GM18526 (cell line): Measurements from ENCODE around the gene PANX1.

Source experiments
- POLR2A ChIP-seq: IDR thresholded peaks from 3 replicates; pipeline ENCODE4 v1.6.1; 2011; ENCODE audit not compliant: insufficient read length; ENCODE audit errors: extremely low read depth

The PANX1 gene

GRCh38 chr11:94169930-94170545 lies 41.4 kb downstream of the PANX1 start:
- no peak for TF ChIP-seq POLR2A

- TF ChIP-seq POLR2A: no peak
Measured at GRCh38 chr11:94170953-94171352, 42.3 kb downstream of the PANX1 start.

GRCh38 chr11:94171693-94172440 lies 43.2 kb downstream of the PANX1 start:
- no peak for TF ChIP-seq POLR2A

- no peak for TF ChIP-seq POLR2A
Measured at GRCh38 chr11:94175535-94175934, 46.9 kb downstream of the PANX1 start.

GRCh38 chr11:94178331-94178730 lies 49.7 kb downstream of the PANX1 start:
- TF ChIP-seq POLR2A: no peak

GRCh38 chr11:94179696-94180095 lies 51.1 kb downstream of the PANX1 start:
- no peak for TF ChIP-seq POLR2A

- TF ChIP-seq POLR2A: no peak
Measured at GRCh38 chr11:94181526-94181925, 52.9 kb downstream of the PANX1 start.

- TF ChIP-seq POLR2A: no peak
Measured at GRCh38 chr11:94181943-94182342, 53.3 kb downstream of the PANX1 start.

GRCh38 chr11:94183251-94183885 lies 54.7 kb downstream of the PANX1 start:
- no peak for TF ChIP-seq POLR2A

- TF ChIP-seq POLR2A: no peak
Measured at GRCh38 chr11:94183886-94184264, 55.2 kb downstream of the PANX1 start.

GRCh38 chr11:94184362-94184761 lies 55.7 kb downstream of the PANX1 start:
- TF ChIP-seq POLR2A: no peak

GRCh38 chr11:94184846-94185245 lies 56.2 kb downstream of the PANX1 start:
- no peak for TF ChIP-seq POLR2A

GRCh38 chr11:94185416-94186084 lies 56.9 kb downstream of the PANX1 start:
- TF ChIP-seq POLR2A: no peak

GRCh38 chr11:94186342-94187203 lies 57.9 kb downstream of the PANX1 start:
- TF ChIP-seq POLR2A: no peak

GRCh38 chr11:94193288-94193687 lies 64.6 kb downstream of the PANX1 start:
- no peak for TF ChIP-seq POLR2A
